GM13976 (cell line): ENCODE data around the gene RRBP1.

Experiments
- DNase-seq: peaks from one replicate; pipeline ENCODE4 v3.0.0; 2012; ENCODE audit warnings: low spot score
- CTCF ChIP-seq: IDR thresholded peaks from 2 replicates; pipeline ENCODE4 v1.5.1; 2012; ENCODE audit warnings: borderline replicate concordance, mild to moderate bottlenecking; ENCODE audit not compliant: insufficient read depth; ENCODE audit errors: extremely low read depth, missing control alignments, control extremely low read depth
- in situ Hi-C: fragments of 300-500 bp; cut with MboI; formaldehyde crosslinking; loops from one replicate; pipeline ENCODE4 v1.12.0; 2022; ENCODE audit warnings: low sequenced_read_pairs, mixed read lengths, inconsistent platforms; ENCODE audit not compliant: unreplicated experiment

RRBP1 gene

GRCh38 chr20:17633850-17634500, 48.1 kb downstream of the RRBP1 start:
- in situ Hi-C loops = no loop called here
- TF ChIP-seq CTCF = no peak
- DNase-seq = no peak

- in situ Hi-C loops = no loop called here
- no peak for TF ChIP-seq CTCF
- no peak for DNase-seq
Observed at GRCh38 chr20:17633221-17633849, 48.7 kb downstream of the RRBP1 start.

DNA sequence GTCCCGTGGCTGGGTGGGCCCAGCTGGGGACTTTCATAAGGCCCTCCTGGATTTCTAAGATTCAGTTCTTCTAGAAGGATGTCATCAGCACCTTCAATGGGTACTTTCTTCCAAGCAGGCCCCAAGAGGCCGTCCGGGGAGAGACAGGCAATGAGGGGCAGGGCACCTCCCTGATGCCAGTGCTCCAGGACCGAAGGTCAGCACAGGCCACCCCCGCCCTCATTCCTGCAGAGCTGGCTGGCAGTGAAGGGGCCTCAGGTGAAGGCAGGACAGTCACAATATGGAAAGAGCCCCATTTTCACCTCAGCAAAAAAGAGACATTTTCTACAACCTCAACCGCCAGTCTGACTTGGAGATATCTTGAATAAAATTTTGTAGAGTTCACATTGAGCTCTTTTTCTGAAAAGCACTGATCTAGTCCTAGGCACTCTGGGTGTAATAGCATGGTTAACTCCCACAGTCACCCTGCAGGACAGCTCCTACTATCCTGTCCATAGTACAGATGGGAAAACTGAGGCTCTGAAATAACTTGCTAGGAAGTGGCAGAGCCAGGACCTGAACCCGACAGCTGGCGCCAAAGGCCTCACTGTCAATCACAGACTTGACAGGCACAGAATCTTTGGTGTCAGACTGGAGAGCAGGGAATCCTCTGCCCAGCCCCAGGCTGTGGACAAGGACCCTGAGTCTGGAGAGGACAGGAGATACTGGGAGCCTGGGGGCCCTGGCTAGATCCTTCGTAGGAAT, 50.3 kb downstream of the RRBP1 start:
- TF ChIP-seq CTCF = no peak
- in situ Hi-C loops = no loop called here
- no peak for DNase-seq

DNA sequence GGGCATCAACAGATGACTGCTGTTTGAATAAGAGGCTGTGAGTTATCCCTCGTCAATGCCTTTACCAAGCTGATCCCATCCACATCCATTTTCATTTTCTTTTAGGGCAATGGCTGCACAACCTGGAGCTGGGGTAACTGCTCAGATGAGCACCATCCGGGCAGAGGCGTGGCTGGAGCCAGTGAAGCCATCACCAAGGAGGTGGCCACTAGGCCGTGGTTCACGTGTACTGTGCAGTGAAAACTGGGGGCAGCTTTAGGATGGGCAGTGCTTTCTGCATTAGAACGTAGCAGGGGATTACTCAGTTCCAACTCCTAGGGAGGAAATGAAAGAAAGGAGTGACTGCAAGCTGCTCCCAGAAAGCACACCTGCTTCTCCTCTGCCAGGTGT, 51.2 kb downstream of the RRBP1 start:
- in situ Hi-C loops = no loop called here
- no peak for DNase-seq

DNA sequence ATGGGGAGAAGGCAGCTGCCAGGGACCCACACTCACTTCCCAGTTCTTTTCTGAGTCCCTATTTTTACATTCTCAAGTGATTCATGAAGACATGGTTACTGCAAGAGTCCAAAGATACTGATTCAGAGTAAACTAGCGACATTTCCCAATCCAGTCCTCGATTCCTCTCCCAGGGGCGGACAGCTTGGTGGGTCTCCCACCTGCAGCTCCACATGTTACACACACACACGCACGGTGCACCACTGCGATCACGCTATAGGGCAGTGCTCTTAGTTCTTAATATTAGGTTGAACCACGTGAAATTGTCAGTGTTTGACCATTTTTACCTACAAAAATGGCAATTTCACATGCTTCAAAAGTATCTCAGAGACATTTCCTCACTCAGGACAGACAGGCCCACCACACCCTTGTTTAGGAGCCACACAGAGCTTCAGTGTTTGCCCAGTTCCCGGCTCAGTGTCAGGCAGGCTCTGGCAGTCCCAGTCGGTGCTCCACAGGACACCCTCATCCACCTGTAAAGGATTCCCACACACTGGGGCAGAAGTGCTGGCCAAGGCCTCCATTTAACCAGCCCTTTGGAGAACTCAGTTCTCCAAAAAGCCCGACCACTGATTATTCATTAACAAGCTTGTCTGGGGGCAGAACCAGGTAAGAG, 51.8 kb downstream of the RRBP1 start:
- no peak for TF ChIP-seq CTCF
- no peak for DNase-seq

More for the DNA sequence above, 51.2 kb downstream of the RRBP1 start:
- TF ChIP-seq CTCF = no peak

GRCh38 chr20:17629678-17630089, 52.4 kb downstream of the RRBP1 start:
- in situ Hi-C loops = no loop called here
- no peak for DNase-seq
- TF ChIP-seq CTCF = no peak

More for the DNA sequence above, 51.8 kb downstream of the RRBP1 start:
- in situ Hi-C loops = no loop called here
